Measurements from ENCODE around the gene TBL1X.

The TBL1X gene

DNA sequence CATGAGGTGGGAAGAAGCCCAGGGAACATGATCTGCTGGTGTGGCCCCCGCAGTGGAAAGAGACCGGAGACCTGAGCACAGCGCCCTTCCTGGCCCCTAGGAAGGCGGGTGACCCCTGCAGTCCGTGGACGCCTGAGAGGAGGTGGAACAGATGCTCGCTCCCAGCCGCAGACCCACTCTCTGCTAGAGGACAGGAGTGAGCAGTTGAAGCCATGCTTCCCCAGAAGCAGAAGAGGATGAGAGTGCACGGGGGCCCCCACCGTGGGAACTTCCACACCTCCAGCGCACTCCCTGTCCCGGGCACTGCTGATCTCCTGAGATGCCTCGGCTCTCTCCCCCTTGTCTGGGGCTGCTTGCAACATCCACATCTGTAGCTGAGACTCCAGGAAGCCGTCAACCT, 238.5 kb downstream of the TBL1X start:
- Histone ChIP-seq H3K9ac (ENCODE audit: low read depth in 1 of 2, low read length in 2 of 2) (no peak overlapping the region), H3K36me3 (ENCODE audit: control insufficient read depth in 2 of 2, insufficient read depth in 2 of 2, low read length in 2 of 2) (no peaks in the 10 kb centered on the region), H3K27ac (ENCODE audit: low read depth in 2 of 2, low read length in 2 of 2) (no peak overlapping the region), H3K4me1 (ENCODE audit: control insufficient read depth in 2 of 2, insufficient read depth in 2 of 2, low read length in 2 of 2) (no peaks in the 10 kb centered on the region), H3K9me3 (ENCODE audit: control insufficient read depth in 2 of 2, low read length in 2 of 2) (no peaks in the 10 kb centered on the region), H3K27me3 (ENCODE audit: control insufficient read depth in 2 of 2, insufficient read depth in 2 of 2, low read length in 2 of 2) (no peaks in the 10 kb centered on the region), H3K4me3 (ENCODE audit: low read length in 2 of 2) (no peak overlapping the region)

DNA sequence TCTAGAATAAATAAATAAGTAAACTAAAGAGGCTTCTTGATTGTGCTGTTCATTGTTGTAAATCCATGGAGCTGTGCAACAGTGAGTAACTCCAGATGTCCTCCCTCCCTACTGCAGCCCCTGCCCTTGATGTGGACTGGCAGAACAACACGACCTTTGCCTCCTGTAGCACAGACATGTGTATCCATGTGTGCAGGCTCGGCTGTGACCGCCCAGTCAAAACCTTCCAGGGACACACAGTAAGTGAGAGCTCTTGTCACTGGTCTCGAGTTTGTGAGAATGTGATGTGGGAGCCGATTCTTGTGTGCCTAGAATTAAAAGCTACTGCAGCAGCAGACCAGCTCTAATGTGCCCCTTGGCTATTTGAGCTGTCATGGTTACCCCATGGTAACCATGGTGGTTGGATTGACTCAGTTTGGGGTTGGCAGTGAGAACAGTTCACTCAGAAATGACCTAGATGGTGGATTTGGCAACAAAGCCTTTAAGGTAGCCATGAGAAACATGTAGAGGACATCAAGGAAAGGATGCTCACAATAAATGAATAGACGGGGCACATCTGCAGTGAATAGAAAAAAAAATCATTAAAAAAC, 240.1 kb downstream of the TBL1X start:
- Histone ChIP-seq H3K27ac (ENCODE audit: low read depth in 2 of 2, low read length in 2 of 2) (no peak overlapping the region), H3K9ac (ENCODE audit: low read depth in 1 of 2, low read length in 2 of 2) (no peak overlapping the region), H3K9me3 (ENCODE audit: control insufficient read depth in 2 of 2, low read length in 2 of 2) (no peaks in the 10 kb centered on the region), H3K4me1 (ENCODE audit: control insufficient read depth in 2 of 2, insufficient read depth in 2 of 2, low read length in 2 of 2) (peaks cover 0 to 4% of the 10 kb centered on the region in 2 donors), H3K27me3 (ENCODE audit: control insufficient read depth in 2 of 2, insufficient read depth in 2 of 2, low read length in 2 of 2) (no peaks in the 10 kb centered on the region), H3K4me3 (ENCODE audit: low read length in 2 of 2) (no peak overlapping the region), H3K36me3 (ENCODE audit: control insufficient read depth in 2 of 2, insufficient read depth in 2 of 2, low read length in 2 of 2) (peaks cover 0 to 3% of the 10 kb centered on the region in 2 donors)

DNA sequence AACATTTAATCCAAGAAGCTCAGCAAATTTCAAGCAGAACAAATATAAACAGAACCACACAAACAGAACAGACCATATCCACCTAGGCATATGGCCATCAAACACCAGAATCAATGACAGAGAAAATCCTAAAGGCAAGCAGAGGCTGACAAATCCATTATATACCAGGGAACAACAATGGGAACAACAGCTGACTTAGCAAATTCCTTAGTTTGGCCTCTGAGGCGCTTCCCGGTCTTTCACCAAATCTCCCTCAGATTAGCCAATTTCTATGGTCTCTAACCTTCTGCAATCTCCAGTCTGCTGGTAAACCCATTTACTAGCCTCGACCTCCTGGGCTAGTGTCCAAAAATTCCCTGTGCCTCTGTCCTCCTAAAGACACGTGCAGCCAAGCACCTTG, 241.6 kb downstream of the TBL1X start:
- H3K27me3 ChIP-seq (ENCODE audit: control insufficient read depth in 2 of 2, insufficient read depth in 2 of 2, low read length in 2 of 2): no peaks in the 10 kb centered on the region
- no peak overlapping the region for H3K27ac ChIP-seq (ENCODE audit: low read depth in 2 of 2, low read length in 2 of 2)
- no peaks in the 10 kb centered on the region for H3K9me3 ChIP-seq (ENCODE audit: control insufficient read depth in 2 of 2, low read length in 2 of 2)
- H3K36me3 ChIP-seq (ENCODE audit: control insufficient read depth in 2 of 2, insufficient read depth in 2 of 2, low read length in 2 of 2): peaks cover 0 to 3% of the 10 kb centered on the region in 2 donors
- no peak overlapping the region for H3K9ac ChIP-seq (ENCODE audit: low read depth in 1 of 2, low read length in 2 of 2)
- H3K4me1 ChIP-seq (ENCODE audit: control insufficient read depth in 2 of 2, insufficient read depth in 2 of 2, low read length in 2 of 2): peaks cover 0 to 4% of the 10 kb centered on the region in 2 donors
- H3K4me3 ChIP-seq (ENCODE audit: low read length in 2 of 2): no peak overlapping the region

DNA sequence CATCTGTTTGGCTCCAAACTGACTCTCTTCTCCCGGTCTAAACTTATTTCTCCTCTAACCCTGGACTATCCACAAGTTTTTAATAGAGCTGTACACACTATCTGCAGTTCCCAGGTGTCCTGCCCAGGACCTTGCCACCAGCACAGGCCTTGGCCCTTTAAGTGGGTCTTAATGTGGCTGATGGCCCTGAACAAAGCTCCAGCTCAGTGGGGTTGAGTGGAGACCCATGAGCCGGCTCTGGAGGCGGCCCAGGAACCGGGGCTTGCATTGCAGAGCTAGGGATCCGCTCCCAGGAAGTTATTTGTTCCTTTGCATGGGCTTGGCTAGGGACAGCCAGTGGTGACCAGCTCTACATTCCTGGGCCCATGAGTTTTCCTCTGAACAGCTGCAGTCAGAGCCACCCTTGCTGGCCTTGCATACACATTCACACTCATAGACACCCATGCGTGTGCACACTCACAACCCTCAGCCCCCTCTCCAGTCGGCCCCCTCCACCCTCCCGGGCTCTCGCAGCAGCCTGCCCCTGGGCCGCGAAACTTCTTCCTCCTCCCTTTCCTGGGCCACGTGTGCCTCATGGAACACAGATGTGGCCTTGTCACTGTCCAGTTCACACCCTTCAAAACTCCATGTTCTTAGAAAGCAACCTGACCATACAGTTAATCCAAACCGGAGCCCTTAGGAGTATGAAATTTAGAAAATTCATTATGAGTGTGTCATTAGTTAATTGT, 242.6 kb downstream of the TBL1X start:
- H3K36me3 ChIP-seq (ENCODE audit: control insufficient read depth in 2 of 2, insufficient read depth in 2 of 2, low read length in 2 of 2): peaks cover 0 to 3% of the 10 kb centered on the region in 2 donors
- H3K27ac ChIP-seq (ENCODE audit: low read depth in 2 of 2, low read length in 2 of 2): no peak overlapping the region
- no peak overlapping the region for H3K9ac ChIP-seq (ENCODE audit: low read depth in 1 of 2, low read length in 2 of 2)
- H3K4me3 ChIP-seq (ENCODE audit: low read length in 2 of 2): no peak overlapping the region
- H3K27me3 ChIP-seq (ENCODE audit: control insufficient read depth in 2 of 2, insufficient read depth in 2 of 2, low read length in 2 of 2): no peaks in the 10 kb centered on the region
- H3K4me1 ChIP-seq (ENCODE audit: control insufficient read depth in 2 of 2, insufficient read depth in 2 of 2, low read length in 2 of 2): peaks cover 0 to 4% of the 10 kb centered on the region in 2 donors
- no peaks in the 10 kb centered on the region for H3K9me3 ChIP-seq (ENCODE audit: control insufficient read depth in 2 of 2, low read length in 2 of 2)

DNA sequence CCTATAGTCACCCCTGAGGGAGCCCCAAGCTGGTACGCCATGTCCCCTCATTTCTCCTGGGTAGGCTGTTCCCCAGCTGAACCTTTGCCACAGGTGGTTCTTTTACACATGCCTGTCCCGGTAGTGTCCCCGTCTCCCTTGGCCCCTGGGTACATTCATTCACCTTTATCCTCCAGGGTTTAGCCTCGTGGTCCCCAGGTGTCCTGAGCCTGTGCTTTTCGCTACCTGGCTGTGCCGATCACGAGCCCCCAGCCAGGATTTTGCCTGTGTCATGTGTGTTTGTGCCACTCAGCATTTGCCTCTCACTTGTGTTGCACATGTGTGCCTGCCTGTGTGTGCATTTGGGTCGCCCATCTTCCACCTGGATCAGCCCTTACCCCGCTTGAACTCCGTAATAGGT, 243.2 kb downstream of the TBL1X start:
- Histone ChIP-seq H3K27ac (ENCODE audit: low read depth in 2 of 2, low read length in 2 of 2) (no peak overlapping the region), H3K4me3 (ENCODE audit: low read length in 2 of 2) (no peak overlapping the region), H3K9me3 (ENCODE audit: control insufficient read depth in 2 of 2, low read length in 2 of 2) (no peaks in the 10 kb centered on the region), H3K36me3 (ENCODE audit: control insufficient read depth in 2 of 2, insufficient read depth in 2 of 2, low read length in 2 of 2) (peaks cover 0 to 3% of the 10 kb centered on the region in 2 donors), H3K27me3 (ENCODE audit: control insufficient read depth in 2 of 2, insufficient read depth in 2 of 2, low read length in 2 of 2) (no peaks in the 10 kb centered on the region), H3K9ac (ENCODE audit: low read depth in 1 of 2, low read length in 2 of 2) (no peak overlapping the region), H3K4me1 (ENCODE audit: control insufficient read depth in 2 of 2, insufficient read depth in 2 of 2, low read length in 2 of 2) (peaks cover 0 to 4% of the 10 kb centered on the region in 2 donors)

DNA sequence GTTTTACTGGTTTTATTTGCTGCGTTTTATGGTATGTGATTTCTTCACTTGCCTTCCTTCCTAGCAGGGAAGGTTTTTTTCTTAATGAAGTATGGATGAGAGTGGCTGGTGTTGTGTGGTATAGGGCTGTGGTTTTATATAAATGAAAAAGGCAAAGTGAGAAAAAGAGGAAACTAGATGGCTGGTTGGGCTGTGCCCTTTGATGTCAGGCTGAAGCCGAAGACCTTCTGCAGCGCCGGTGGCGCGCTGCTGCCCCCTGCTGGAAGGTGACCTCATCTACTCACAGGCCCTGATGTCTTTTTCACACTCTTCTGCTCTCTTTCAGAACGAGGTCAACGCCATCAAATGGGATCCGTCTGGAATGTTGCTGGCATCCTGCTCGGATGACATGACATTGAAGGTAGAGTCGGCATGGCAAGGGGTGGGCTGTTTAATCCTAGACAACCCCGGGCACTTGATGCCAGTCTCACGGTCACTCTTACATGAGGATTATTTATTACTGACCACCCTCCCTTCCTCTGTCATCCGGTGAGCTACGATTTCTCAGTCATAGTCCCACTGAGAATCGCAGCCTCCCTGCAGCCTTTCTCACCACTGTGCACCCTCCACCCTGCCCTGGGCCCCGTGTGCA, 244.2 kb downstream of the TBL1X start:
- peaks cover 0 to 4% of the 10 kb centered on the region in 2 donors for H3K4me1 ChIP-seq (ENCODE audit: control insufficient read depth in 2 of 2, insufficient read depth in 2 of 2, low read length in 2 of 2)
- H3K36me3 ChIP-seq (ENCODE audit: control insufficient read depth in 2 of 2, insufficient read depth in 2 of 2, low read length in 2 of 2): peaks cover 0 to 3% of the 10 kb centered on the region in 2 donors
- no peaks in the 10 kb centered on the region for H3K27me3 ChIP-seq (ENCODE audit: control insufficient read depth in 2 of 2, insufficient read depth in 2 of 2, low read length in 2 of 2)
- no peak overlapping the region for H3K4me3 ChIP-seq (ENCODE audit: low read length in 2 of 2)
- no peaks in the 10 kb centered on the region for H3K9me3 ChIP-seq (ENCODE audit: control insufficient read depth in 2 of 2, low read length in 2 of 2)
- no peak overlapping the region for H3K27ac ChIP-seq (ENCODE audit: low read depth in 2 of 2, low read length in 2 of 2)
- H3K9ac ChIP-seq (ENCODE audit: low read depth in 1 of 2, low read length in 2 of 2): no peak overlapping the region

DNA sequence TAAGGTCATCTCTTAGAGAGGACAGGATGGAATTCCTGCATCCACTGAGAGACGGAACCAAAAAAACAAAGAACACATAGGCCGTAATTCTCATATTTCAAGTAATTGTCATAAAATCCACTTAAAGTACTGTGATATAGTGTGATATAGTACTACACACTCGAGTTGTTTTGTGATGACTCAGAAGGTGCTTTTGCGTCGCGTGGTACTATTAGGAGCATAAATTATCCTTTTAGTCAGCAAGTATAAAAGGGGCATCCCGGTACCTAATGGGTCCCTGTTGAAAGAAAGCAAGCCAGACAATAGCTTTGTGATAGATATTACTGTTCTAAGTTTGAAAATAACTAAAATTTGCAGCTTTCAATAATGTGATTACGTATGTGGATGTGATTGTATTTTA, 245.5 kb downstream of the TBL1X start:
- Histone ChIP-seq H3K4me1 (ENCODE audit: control insufficient read depth in 2 of 2, insufficient read depth in 2 of 2, low read length in 2 of 2) (peaks cover 0 to 4% of the 10 kb centered on the region in 2 donors), H3K27me3 (ENCODE audit: control insufficient read depth in 2 of 2, insufficient read depth in 2 of 2, low read length in 2 of 2) (no peaks in the 10 kb centered on the region), H3K36me3 (ENCODE audit: control insufficient read depth in 2 of 2, insufficient read depth in 2 of 2, low read length in 2 of 2) (peaks cover 0 to 9% of the 10 kb centered on the region in 2 donors), H3K9me3 (ENCODE audit: control insufficient read depth in 2 of 2, low read length in 2 of 2) (no peaks in the 10 kb centered on the region), H3K4me3 (ENCODE audit: low read length in 2 of 2) (no peak overlapping the region), H3K9ac (ENCODE audit: low read depth in 1 of 2, low read length in 2 of 2) (no peak overlapping the region), H3K27ac (ENCODE audit: low read depth in 2 of 2, low read length in 2 of 2) (no peak overlapping the region)

DNA sequence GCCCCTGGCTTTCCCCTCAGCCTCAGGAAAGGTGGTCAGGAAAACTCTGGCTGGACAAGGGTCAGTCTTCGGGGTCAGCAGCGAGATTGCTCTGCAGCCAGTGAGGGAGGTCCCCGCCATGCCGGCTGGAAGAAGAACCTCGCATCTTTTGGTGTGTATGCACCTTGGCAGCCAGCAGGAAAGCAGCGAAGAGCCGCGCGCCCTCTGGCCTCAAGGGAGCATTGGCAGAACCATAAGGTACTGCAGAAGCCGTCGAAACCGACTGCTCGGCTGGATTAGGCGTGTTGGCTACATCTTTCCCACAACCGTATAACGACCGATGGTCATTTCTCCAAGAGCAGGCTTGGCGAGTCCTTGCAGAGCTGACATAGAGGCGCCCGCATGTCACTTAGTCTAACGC, 252.5 kb downstream of the TBL1X start:
- no peaks in the 10 kb centered on the region for H3K9me3 ChIP-seq (ENCODE audit: control insufficient read depth in 2 of 2, low read length in 2 of 2)
- H3K27me3 ChIP-seq (ENCODE audit: control insufficient read depth in 2 of 2, insufficient read depth in 2 of 2, low read length in 2 of 2): no peaks in the 10 kb centered on the region
- H3K4me1 ChIP-seq (ENCODE audit: control insufficient read depth in 2 of 2, insufficient read depth in 2 of 2, low read length in 2 of 2): no peaks in the 10 kb centered on the region
- no peak overlapping the region for H3K4me3 ChIP-seq (ENCODE audit: low read length in 2 of 2)
- H3K9ac ChIP-seq (ENCODE audit: low read depth in 1 of 2, low read length in 2 of 2): no peak overlapping the region
- H3K27ac ChIP-seq (ENCODE audit: low read depth in 2 of 2, low read length in 2 of 2): no peak overlapping the region
- peaks cover 0 to 16% of the 10 kb centered on the region in 2 donors for H3K36me3 ChIP-seq (ENCODE audit: control insufficient read depth in 2 of 2, insufficient read depth in 2 of 2, low read length in 2 of 2)

DNA sequence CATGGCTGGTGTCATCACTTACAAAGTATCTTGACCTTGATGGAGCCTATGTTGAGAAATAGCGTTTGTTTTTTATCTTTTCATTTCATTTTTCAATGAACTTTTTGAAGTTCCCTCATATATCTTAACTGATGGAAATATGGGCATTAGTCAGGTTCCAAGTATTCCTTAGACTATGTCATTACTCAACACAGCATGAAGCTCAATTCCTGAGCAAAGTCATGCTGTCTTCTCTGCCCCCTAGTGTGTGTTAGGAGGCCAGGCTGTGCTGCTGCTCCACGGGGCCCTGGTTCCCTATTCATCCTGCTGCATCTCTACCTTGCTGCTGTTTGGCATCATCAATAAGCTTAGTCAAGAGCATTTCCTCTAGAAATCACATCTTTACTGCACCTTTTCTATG, 259.9 kb downstream of the TBL1X start:
- Histone ChIP-seq H3K36me3 (ENCODE audit: control insufficient read depth in 2 of 2, insufficient read depth in 2 of 2, low read length in 2 of 2) (no peaks in the 10 kb centered on the region), H3K27me3 (ENCODE audit: control insufficient read depth in 2 of 2, insufficient read depth in 2 of 2, low read length in 2 of 2) (no peaks in the 10 kb centered on the region), H3K9me3 (ENCODE audit: control insufficient read depth in 2 of 2, low read length in 2 of 2) (peaks cover 0 to 6% of the 10 kb centered on the region in 2 donors), H3K4me1 (ENCODE audit: control insufficient read depth in 2 of 2, insufficient read depth in 2 of 2, low read length in 2 of 2) (no peaks in the 10 kb centered on the region), H3K4me3 (ENCODE audit: low read length in 2 of 2) (no peak overlapping the region), H3K9ac (ENCODE audit: low read depth in 1 of 2, low read length in 2 of 2) (no peak overlapping the region), H3K27ac (ENCODE audit: low read depth in 2 of 2, low read length in 2 of 2) (no peak overlapping the region)

DNA sequence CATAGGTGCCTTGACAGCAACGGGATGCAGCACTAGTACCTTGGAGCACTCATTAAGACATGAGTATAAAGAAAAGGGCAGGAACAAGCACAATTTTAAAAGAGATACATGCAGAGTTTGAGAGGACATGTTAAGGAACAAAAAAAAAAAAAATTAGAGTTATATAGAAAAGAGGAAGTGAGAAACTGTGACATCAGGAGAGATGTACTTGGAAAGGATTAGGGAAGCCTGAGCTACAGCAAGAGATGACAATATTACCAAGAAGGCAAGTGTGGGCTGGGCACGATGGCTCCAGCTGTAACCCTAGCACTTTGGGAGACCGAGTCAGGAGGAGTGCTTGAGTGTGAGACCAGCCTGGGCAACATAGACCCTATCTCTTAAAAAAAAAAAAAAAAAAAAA, 263.4 kb downstream of the TBL1X start:
- Histone ChIP-seq H3K36me3 (ENCODE audit: control insufficient read depth in 2 of 2, insufficient read depth in 2 of 2, low read length in 2 of 2) (no peaks in the 10 kb centered on the region), H3K27me3 (ENCODE audit: control insufficient read depth in 2 of 2, insufficient read depth in 2 of 2, low read length in 2 of 2) (no peaks in the 10 kb centered on the region), H3K9me3 (ENCODE audit: control insufficient read depth in 2 of 2, low read length in 2 of 2) (peaks cover 0 to 2% of the 10 kb centered on the region in 2 donors), H3K4me3 (ENCODE audit: low read length in 2 of 2) (no peak overlapping the region), H3K9ac (ENCODE audit: low read depth in 1 of 2, low read length in 2 of 2) (no peak overlapping the region), H3K27ac (ENCODE audit: low read depth in 2 of 2, low read length in 2 of 2) (no peak overlapping the region), H3K4me1 (ENCODE audit: control insufficient read depth in 2 of 2, insufficient read depth in 2 of 2, low read length in 2 of 2) (no peaks in the 10 kb centered on the region)
